Measurements from ENCODE around the gene TTC7B. TPM values are rescaled to one million over a fixed set of nuclear protein-coding genes. Genes with fewer than 3 reads are reported as not detected.

Gene TTC7B
- total and polyA plus RNA-seq, 7 donors = 5.5 to 70.9 (median 46.8) TPM

DNA sequence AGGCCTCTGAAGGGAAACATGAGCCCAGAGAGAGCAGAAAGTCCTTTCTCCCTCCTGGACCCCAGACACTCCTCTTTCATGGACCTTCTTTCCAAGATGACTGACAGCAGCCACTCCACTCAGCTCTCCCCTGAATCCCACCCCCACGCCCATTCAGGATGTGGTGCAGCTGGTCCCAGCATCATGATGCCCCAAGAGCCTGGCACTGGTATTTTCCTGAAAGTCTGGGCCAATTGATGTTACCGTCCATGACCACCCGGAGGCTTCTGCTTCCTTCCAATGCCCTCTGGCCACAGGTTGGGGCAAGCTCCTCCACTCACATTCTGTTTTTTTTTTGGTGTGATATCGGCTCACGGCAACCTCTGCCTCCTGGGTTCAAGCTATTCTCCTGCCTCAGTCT lies 306.8 kb downstream of the TTC7B start:
- WGBS, 2 donors = 32 to 62% methylated on average over 5 of the region's 5 CpGs
- peak overlapping the region in 1 of 4 donors; percentile 31 for H3K27ac ChIP-seq
- no peak for DNase-seq
- TF ChIP-seq POLR2AphosphoS5 (IDR thresholded peaks at IDR 0.05) = no peak
- TF ChIP-seq POLR2A (IDR thresholded peaks at IDR 0.05) = no peak
- no peak for TF ChIP-seq EP300 (IDR thresholded peaks at IDR 0.05)
- H3K4me3 ChIP-seq = no peak overlapping the region
- no peaks in the 10 kb centered on the region for H3K36me3 ChIP-seq
- intact Hi-C loops (cut with DNase I) = no loop called here
- no peaks in the 10 kb centered on the region for H3K9me3 ChIP-seq
- H3K27me3 ChIP-seq = no peaks in the 10 kb centered on the region
- H3K4me1 ChIP-seq = peaks cover 0 to 34% (median 20%) of the 10 kb centered on the region in 4 donors

DNA sequence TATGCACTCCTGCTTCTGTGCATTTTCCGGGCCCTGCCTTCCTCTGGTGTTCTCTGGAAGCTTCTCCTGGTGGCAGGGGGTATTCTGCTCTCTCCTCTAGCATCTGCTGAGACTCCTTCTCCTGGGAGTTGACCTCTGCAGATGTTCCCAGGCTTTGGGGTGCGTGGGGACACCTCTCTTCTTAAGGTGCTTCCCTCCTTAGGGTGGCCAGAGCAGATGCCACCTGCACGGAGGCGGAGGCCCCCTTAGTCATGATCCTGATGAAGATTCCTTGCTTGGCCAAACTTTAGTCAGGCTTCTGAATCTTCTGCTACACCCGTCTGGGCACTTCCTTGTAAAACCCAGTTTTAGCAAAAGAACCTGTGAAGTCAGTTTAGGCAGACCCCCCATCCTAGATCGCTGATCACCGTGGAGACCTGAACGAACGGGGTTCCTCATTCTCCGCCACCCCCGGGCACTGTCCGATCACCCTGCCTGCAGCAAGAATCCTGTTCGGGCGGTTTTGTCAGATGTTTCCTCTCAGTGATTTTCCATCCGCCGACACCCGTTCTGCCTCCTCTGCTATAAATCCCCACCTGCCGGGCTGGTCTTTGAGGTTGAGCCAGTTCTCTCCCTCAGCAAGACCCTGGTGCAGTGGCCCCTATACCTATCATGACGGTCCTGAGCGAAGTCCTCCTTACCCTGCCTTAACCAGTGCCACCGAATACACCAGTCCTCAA lies 307.5 kb downstream of the TTC7B start:
- Histone ChIP-seq H3K27me3 (no peaks in the 10 kb centered on the region), H3K9me3 (no peaks in the 10 kb centered on the region), H3K27ac (no peak overlapping the region), H3K4me1 (peaks cover 0 to 27% (median 14%) of the 10 kb centered on the region in 4 donors), H3K4me3 (no peak overlapping the region), H3K36me3 (no peaks in the 10 kb centered on the region)
- 11 to 27% methylated on average over 21 of the region's 21 CpGs for WGBS, 2 donors
- DNase-seq = no peak
- TF ChIP-seq POLR2A (IDR thresholded peaks at IDR 0.05) (no peak), POLR2AphosphoS5 (IDR thresholded peaks at IDR 0.05) (no peak), EP300 (IDR thresholded peaks at IDR 0.05) (no peak)
- TF ChIP-seq, protein P1, sequence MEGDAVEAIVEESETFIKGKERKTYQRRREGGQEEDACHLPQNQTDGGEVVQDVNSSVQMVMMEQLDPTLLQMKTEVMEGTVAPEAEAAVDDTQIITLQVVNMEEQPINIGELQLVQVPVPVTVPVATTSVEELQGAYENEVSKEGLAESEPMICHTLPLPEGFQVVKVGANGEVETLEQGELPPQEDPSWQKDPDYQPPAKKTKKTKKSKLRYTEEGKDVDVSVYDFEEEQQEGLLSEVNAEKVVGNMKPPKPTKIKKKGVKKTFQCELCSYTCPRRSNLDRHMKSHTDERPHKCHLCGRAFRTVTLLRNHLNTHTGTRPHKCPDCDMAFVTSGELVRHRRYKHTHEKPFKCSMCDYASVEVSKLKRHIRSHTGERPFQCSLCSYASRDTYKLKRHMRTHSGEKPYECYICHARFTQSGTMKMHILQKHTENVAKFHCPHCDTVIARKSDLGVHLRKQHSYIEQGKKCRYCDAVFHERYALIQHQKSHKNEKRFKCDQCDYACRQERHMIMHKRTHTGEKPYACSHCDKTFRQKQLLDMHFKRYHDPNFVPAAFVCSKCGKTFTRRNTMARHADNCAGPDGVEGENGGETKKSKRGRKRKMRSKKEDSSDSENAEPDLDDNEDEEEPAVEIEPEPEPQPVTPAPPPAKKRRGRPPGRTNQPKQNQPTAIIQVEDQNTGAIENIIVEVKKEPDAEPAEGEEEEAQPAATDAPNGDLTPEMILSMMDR (IDR thresholded peaks at IDR 0.05) = no peak
- intact Hi-C loops (cut with DNase I) = no loop called here

DNA sequence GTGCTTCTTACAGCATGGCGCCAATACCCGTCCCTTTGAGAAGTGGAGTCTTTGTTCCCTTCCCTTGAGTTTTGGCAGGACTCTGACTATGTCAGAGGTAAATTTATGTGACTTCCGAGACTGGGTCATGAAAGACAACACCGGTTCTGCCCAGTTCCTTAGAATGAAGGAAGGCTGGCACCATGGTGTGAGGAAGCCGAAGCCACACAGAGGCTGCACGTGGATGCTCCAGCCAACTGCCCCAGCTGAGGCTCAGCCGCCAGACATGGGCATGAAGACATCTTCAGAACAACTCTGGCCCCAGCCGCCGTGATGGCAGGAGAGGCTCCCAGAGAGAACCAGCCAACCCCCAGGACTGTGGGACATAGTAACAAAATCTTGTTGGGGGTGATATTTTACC lies 308.2 kb downstream of the TTC7B start:
- 81 to 83% methylated on average over 9 of the region's 9 CpGs for WGBS, 2 donors
- intact Hi-C loops (cut with DNase I) = no loop called here
- no peaks in the 10 kb centered on the region for H3K9me3 ChIP-seq
- no peak for DNase-seq
- TF ChIP-seq POLR2A (IDR thresholded peaks at IDR 0.05) = no peak
- TF ChIP-seq, protein P1 (IDR thresholded peaks at IDR 0.05) = no peak
- TF ChIP-seq POLR2AphosphoS5 (IDR thresholded peaks at IDR 0.05) = no peak
- no peak for TF ChIP-seq EP300 (IDR thresholded peaks at IDR 0.05)
- H3K27me3 ChIP-seq = no peaks in the 10 kb centered on the region
- peaks cover 0 to 21% (median 7%) of the 10 kb centered on the region in 4 donors for H3K4me1 ChIP-seq
- no peaks in the 10 kb centered on the region for H3K36me3 ChIP-seq
- H3K27ac ChIP-seq = no peak overlapping the region
- H3K4me3 ChIP-seq = no peak overlapping the region

- no peak for DNase-seq
- H3K9me3 ChIP-seq = no peaks in the 10 kb centered on the region
- TF ChIP-seq, protein P1 (IDR thresholded peaks at IDR 0.05) = no peak
- TF ChIP-seq POLR2AphosphoS5 (IDR thresholded peaks at IDR 0.05) = no peak
- TF ChIP-seq POLR2A (IDR thresholded peaks at IDR 0.05) = no peak
- TF ChIP-seq EP300 (IDR thresholded peaks at IDR 0.05) = no peak
- H3K4me3 ChIP-seq = no peak overlapping the region
- 90 to 91% methylated on average over 7 of the region's 7 CpGs for WGBS, 2 donors
- intact Hi-C loops (cut with DNase I) = no loop called here
- peaks cover 0 to 15% (median 5%) of the 10 kb centered on the region in 4 donors for H3K4me1 ChIP-seq
- H3K36me3 ChIP-seq = no peaks in the 10 kb centered on the region
- no peaks in the 10 kb centered on the region for H3K27me3 ChIP-seq
- no peak overlapping the region for H3K27ac ChIP-seq
These were observed 308.8 kb downstream of the TTC7B start for GRCh38 chr14:90507428-90507827.

- 68 to 87% methylated on average over 6 of the region's 6 CpGs for WGBS, 2 donors
- no peak overlapping the region for H3K27ac ChIP-seq
- no peak overlapping the region for H3K4me3 ChIP-seq
- no peak for TF ChIP-seq POLR2A (IDR thresholded peaks at IDR 0.05)
- no peak for TF ChIP-seq EP300 (IDR thresholded peaks at IDR 0.05)
- TF ChIP-seq, protein P1 (IDR thresholded peaks at IDR 0.05) = no peak
- TF ChIP-seq POLR2AphosphoS5 (IDR thresholded peaks at IDR 0.05) = no peak
- H3K4me1 ChIP-seq = peaks cover 0 to 10% (median 3%) of the 10 kb centered on the region in 4 donors
- intact Hi-C loops (cut with DNase I) = no loop called here
- no peaks in the 10 kb centered on the region for H3K9me3 ChIP-seq
- DNase-seq = no peak
- no peaks in the 10 kb centered on the region for H3K36me3 ChIP-seq
- H3K27me3 ChIP-seq = no peaks in the 10 kb centered on the region
These were observed 309.5 kb downstream of the TTC7B start for GRCh38 chr14:90506748-90507147.
